A549 (cell line): Measurements from ENCODE around the gene BMERB1. TPM values are rescaled to one million over a fixed set of nuclear protein-coding genes. Genes with fewer than 3 reads are reported as not detected.

Experiments
- ATAC-seq, 2 experiments: fragments of 200-7000 bp in 1 of 2; fragments of >200 bp in 1 of 2; cut with Nextera tagmentation in 1 of 2; cut with Tn5 transposase in 1 of 2; 3 replicates each; pipeline versions ENCODE4 v1.8.0 to v1.9.1; 2018 to 2020; ENCODE audit warnings: mild to moderate bottlenecking in 1 of 2, moderate library complexity in 1 of 2
- CTCF ChIA-PET: fragments of 300-600 bp; sonication (Branson Sonifier 250); formaldehyde crosslinking; extraction: SDS; loops from one replicate; lab custom pipeline; 2021; ENCODE audit warnings: antibody characterized with exemption, inconsistent platforms; lab: Yijun Ruan, JAX
- POLR2A ChIA-PET: fragments of 350-600 bp; formaldehyde crosslinking; extraction: SDS; loops from one replicate; lab custom pipeline; 2021; ENCODE audit warnings: antibody characterized with exemption, inconsistent platforms; lab: Yijun Ruan, JAX
- DNase-seq, 2 experiments: peaks; one replicate each; pipeline versions ENCODE4 v3.0.0 to v3.0.0-alpha.2; 2011 to 2016; ENCODE audit warnings: low read depth in 1 of 2, low spot score in 1 of 2
- FAIRE-seq: peaks from 2 replicates; lab custom pipeline; 2011; peaks lifted over from hg19 to GRCh38; lab: Jason Lieb, UNC
- H3K27ac ChIP-seq, 2 experiments: fragments of >200 bp; sonication (Bioruptor Twin); formaldehyde crosslinking; 3 replicates each; pipeline ENCODE4 v1.5.1; 2016 to 2017
- H3K4me1 ChIP-seq: fragments of >200 bp; sonication (Bioruptor Twin); formaldehyde crosslinking; 3 replicates; pipeline ENCODE4 v1.6.1; 2016
- H3K4me2 ChIP-seq: fragments of >200 bp; sonication (Bioruptor Twin); formaldehyde crosslinking; 3 replicates; pipeline ENCODE4 v1.6.1; 2016
- H3K4me3 ChIP-seq: fragments of >200 bp; sonication (Bioruptor Twin); formaldehyde crosslinking; 3 replicates; pipeline ENCODE4 v1.5.1; 2016
- H3K9me3 ChIP-seq: fragments of >200 bp; sonication (Bioruptor Twin); formaldehyde crosslinking; 3 replicates; pipeline ENCODE4 v1.6.1; 2016
- CBX2 ChIP-seq: fragments of 200-600 bp; sonication (generic); IDR thresholded peaks from 2 replicates; pipeline ENCODE4 v1.6.1; 2016; ENCODE audit warnings: low read depth, mild to moderate bottlenecking, borderline replicate concordance
- CEBPB ChIP-seq, 2 experiments: fragments of >200 bp in 1 of 2; sonication (Bioruptor Twin) in 1 of 2; formaldehyde crosslinking in 1 of 2; IDR thresholded peaks; 2 replicates each; pipeline ENCODE4 v1.6.1; 2012 to 2016
- CHD4 ChIP-seq: fragments of 200-600 bp; sonication (generic); IDR thresholded peaks from 2 replicates; pipeline ENCODE4 v1.6.1; 2016; ENCODE audit warnings: antibody characterized with exemption, mild to moderate bottlenecking, borderline replicate concordance
- EHMT2 ChIP-seq: fragments of 200-600 bp; sonication (generic); IDR thresholded peaks from 2 replicates; pipeline ENCODE4 v1.6.1; 2016; ENCODE audit warnings: antibody characterized with exemption, low read depth, mild to moderate bottlenecking, moderate library complexity
- EP300 ChIP-seq, 2 experiments: fragments of >200 bp; sonication (Bioruptor Twin); formaldehyde crosslinking; IDR thresholded peaks; 2 replicates in 1 of 2; 3 replicates in 1 of 2; pipeline ENCODE4 v1.6.1; 2016 to 2017
- ESRRA ChIP-seq: fragments of 150-350 bp; IDR thresholded peaks from 2 replicates; pipeline ENCODE4 v1.6.1; 2014; ENCODE audit warnings: mild to moderate bottlenecking, low read length, borderline replicate concordance
- FOSL2 ChIP-seq, 2 experiments: fragments of 450-650 bp in 1 of 2; fragments of >200 bp in 1 of 2; sonication (Bioruptor Twin) in 1 of 2; formaldehyde crosslinking; IDR thresholded peaks; 2 replicates each; pipeline versions ENCODE4 v1.5.0 to v1.6.1; 2016 to 2020; ENCODE audit warnings: mild to moderate bottlenecking in 1 of 2, moderate library complexity in 1 of 2
- FOXS1 ChIP-seq: fragments of 250-450 bp; sonication (Bioruptor Pico); IDR thresholded peaks from 2 replicates; pipeline ENCODE4 v1.5.0; 2020; ENCODE audit warnings: mild to moderate bottlenecking, moderate library complexity
- HDAC2 ChIP-seq: fragments of 200-600 bp; sonication (generic); IDR thresholded peaks from 2 replicates; pipeline ENCODE4 v1.6.1; 2016
- HOXB5 ChIP-seq: fragments of 250-450 bp; sonication (Bioruptor Pico); IDR thresholded peaks from 2 replicates; pipeline ENCODE4 v1.5.0; 2020; ENCODE audit warnings: mild to moderate bottlenecking, moderate library complexity
- JUN ChIP-seq, 2 experiments: fragments of >200 bp; sonication (Bioruptor Twin); formaldehyde crosslinking; IDR thresholded peaks; 2 replicates in 1 of 2; 3 replicates in 1 of 2; pipeline ENCODE4 v1.6.1; 2016 to 2017
- JUNB ChIP-seq: fragments of >200 bp; sonication (Bioruptor Twin); formaldehyde crosslinking; IDR thresholded peaks from 2 replicates; pipeline ENCODE4 v1.6.1; 2016
- PHF8 ChIP-seq: fragments of 200-600 bp; sonication (generic); IDR thresholded peaks from 2 replicates; pipeline ENCODE4 v1.6.1; 2016; ENCODE audit warnings: low read depth, mild to moderate bottlenecking, antibody characterized with exemption, moderate library complexity, borderline replicate concordance
- RAD21 ChIP-seq, 2 experiments: fragments of >200 bp in 1 of 2; sonication (Bioruptor Twin) in 1 of 2; formaldehyde crosslinking in 1 of 2; IDR thresholded peaks in 1 of 2; conservative IDR thresholded peaks in 1 of 2; 2 replicates in 1 of 2; 3 replicates in 1 of 2; pipeline ENCODE4 v1.6.1; 2012 to 2018; ENCODE audit warnings: inconsistent platforms in 1 of 2
- RNF2 ChIP-seq: fragments of 200-600 bp; sonication (generic); IDR thresholded peaks from 2 replicates; pipeline ENCODE4 v1.6.1; 2016; ENCODE audit warnings: low read depth, mild to moderate bottlenecking, antibody characterized with exemption, moderate library complexity, borderline replicate concordance
- SREBF2 ChIP-seq: fragments of 450-650 bp; IDR thresholded peaks from 2 replicates; pipeline ENCODE4 v1.6.1; 2014; ENCODE audit warnings: mild to moderate bottlenecking, moderate library complexity
- ZC3H11A ChIP-seq: fragments of 450-650 bp; IDR thresholded peaks from 2 replicates; pipeline ENCODE4 v1.6.1; 2014; ENCODE audit warnings: antibody characterized with exemption, mild to moderate bottlenecking
- WGBS: methylation state at CpG from one replicate; pipeline ENCODE4 v1.1.6; 2017; ENCODE audit errors: missing lambda C conversion rate; 5-methylcytosine and 5-hydroxymethylcytosine counted together
- polyA plus RNA-seq, 4 experiments: library from polyadenylated mRNA; depleted of rRNA in 3 of 4; stranded (reverse); fragments of >200 nt; fragmentation: RNase III in 1 of 4; extraction: RNeasy Plus Mini Kit Qiagen cat#74134 plus additional on column Dnase treatment in 1 of 4; gene quantifications; 2 replicates in 3 of 4; 3 replicates in 1 of 4; pipeline ENCODE4 v1.2.3, GENCODE V29; 2011 to 2017
- TF ChIP-seq, protein P1 (sequence below): fragments of >200 bp; sonication (Bioruptor Twin); formaldehyde crosslinking; IDR thresholded peaks from 3 replicates; pipeline ENCODE4 v1.6.1; 2016
- TF ChIP-seq, protein P2 (sequence below): fragments of >200 bp; sonication (Bioruptor Twin); formaldehyde crosslinking; IDR thresholded peaks from 2 replicates; pipeline ENCODE4 v1.6.1; 2016
- TF ChIP-seq, protein P3 (sequence below): fragments of 450-650 bp; IDR thresholded peaks from 2 replicates; pipeline ENCODE4 v1.6.1; 2014; ENCODE audit warnings: antibody characterized with exemption
- TF ChIP-seq, protein P4 (sequence below): IDR thresholded peaks from 2 replicates; pipeline ENCODE4 v1.6.1; 2012
- TF ChIP-seq, protein P5 (sequence below): fragments of 250-450 bp; sonication (Bioruptor Pico); IDR thresholded peaks from 2 replicates; pipeline ENCODE4 v1.5.0; 2020; ENCODE audit warnings: low read depth, mild to moderate bottlenecking, moderate library complexity

The BMERB1 gene
- polyA plus RNA-seq, 2 of the 4 experiments (the other 2 are of a cell fraction), result 44.7 to 48.9 TPM

DNA sequence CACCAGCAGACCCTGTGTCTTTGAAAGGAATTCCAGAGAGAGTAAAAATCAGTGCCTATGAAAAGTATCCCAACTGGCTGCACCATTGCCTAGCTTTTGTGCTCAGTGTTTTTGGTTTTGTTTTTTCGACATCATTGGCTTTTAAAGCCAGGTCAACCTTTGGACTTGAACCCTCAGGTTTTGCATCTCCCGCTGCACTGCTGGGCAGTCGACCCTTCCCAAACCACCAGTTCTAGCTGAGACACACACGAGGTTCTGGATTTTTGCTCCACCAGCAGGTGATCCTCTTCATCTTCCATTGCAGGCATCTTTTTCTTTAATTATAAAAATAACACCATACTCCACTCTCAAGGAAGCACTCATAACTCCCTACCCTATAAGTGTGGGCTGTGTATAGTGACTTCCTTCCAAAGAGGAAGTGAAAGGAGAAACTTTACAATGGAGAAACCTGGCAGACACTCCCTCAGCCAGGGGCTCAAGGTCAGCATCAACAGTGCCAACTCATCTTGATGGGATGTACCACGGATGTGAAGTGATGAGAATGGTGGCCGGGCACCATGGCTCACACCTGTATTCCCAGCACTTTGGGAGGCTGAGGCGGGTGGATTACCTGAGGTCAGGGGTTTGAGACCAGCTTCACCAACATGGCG is 57.8 kb downstream of the BMERB1 start (continued):
- TF ChIP-seq ZC3H11A, result no peak

DNA sequence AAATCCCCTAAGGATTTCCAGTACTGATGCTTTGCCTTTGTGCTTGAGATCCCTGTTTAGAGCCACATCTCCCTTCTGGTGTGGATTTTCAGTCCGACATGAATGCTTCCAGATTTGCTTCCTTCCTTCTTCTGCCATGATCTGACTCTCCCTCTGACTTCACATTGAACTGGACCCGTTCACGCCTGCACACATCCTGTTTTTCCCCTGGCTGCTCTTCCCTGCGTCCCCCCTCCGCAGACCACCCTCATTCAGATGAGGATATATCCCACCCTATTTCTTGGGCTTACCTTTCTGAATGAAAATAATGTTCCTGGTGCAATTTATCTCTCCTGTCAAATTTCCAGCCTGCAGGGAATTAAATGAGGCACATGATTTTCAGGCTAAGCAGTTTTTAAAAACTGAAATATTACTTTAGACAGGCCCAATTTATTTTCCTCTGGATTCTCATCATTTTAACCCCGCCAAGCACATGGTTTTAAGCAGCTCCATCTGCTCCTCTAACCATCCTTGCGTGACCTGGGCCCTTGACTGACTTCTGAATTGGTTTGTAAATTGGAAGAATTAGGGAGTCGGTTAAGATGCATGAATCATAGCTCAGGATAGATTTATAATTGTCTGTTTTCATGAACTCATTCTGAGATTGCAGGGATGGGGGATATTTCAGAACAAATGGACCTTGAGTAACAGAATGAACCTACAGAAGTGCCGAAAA is 59.2 kb downstream of the BMERB1 start:
- CTCF ChIA-PET, result interaction anchor here (0.6 to 2.3 kb wide), 3 partner anchors 11 to 50 kb away, joined by 3 to 7 read pairs (median 4); no protein-coding TSS in a partner anchor
- Histone ChIP-seq H3K27ac (peak overlapping the region; percentile 89), H3K4me2 (peak overlapping the region; percentile 61), H3K9me3 (no peaks in the 10 kb centered on the region), H3K4me3 (no peak overlapping the region), H3K4me1 (peaks cover 69% of the 10 kb centered on the region)
- WGBS, result 74% methylated on average over 9 of the region's 9 CpGs
- TF ChIP-seq HDAC2, result no peak
- TF ChIP-seq FOSL2 (IDR thresholded peaks at IDR 0.05), result no peak
- TF ChIP-seq FOSL2 (CRISPR knock-in tag; IDR thresholded peaks at IDR 0.05), result no peak
- no peak for TF ChIP-seq CHD4
- TF ChIP-seq, protein P1, sequence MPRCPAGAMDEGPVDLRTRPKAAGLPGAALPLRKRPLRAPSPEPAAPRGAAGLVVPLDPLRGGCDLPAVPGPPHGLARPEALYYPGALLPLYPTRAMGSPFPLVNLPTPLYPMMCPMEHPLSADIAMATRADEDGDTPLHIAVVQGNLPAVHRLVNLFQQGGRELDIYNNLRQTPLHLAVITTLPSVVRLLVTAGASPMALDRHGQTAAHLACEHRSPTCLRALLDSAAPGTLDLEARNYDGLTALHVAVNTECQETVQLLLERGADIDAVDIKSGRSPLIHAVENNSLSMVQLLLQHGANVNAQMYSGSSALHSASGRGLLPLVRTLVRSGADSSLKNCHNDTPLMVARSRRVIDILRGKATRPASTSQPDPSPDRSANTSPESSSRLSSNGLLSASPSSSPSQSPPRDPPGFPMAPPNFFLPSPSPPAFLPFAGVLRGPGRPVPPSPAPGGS, result 0 out of 3 replicates have a peak, but pooled peaks have one; percentile 11
- no peak for TF ChIP-seq CBX2
- DNase-seq (no peak), ATAC-seq (no peak), FAIRE-seq (no peak)
- POLR2A ChIA-PET, result no interaction called here

DNA sequence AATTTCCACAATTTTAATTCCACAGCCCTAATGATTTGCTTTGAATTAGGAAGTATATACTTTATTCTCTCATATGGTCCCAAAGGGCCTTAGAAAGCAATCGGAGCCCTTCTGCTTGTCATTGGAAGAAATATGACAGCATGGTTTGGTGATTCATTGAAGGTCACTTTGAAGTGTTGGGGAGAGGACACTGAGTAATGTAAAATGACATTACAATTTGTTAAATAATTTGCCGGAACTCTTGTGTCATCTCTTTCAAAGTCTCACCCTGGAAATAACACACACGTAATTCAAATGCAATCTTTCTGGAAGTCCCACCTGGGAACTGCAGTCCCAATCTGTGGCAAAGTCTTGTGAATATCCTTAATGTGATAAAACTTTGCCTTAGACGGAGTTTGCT is 59.8 kb downstream of the BMERB1 start:
- WGBS, result 10% methylated on average over 4 of the region's 4 CpGs
- H3K4me3 ChIP-seq, result no peak overlapping the region
- TF ChIP-seq, protein P2, sequence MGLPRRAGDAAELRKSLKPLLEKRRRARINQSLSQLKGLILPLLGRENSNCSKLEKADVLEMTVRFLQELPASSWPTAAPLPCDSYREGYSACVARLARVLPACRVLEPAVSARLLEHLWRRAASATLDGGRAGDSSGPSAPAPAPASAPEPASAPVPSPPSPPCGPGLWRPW, result peak; percentile 55; the same call in 1 of the 2 replicates
- TF ChIP-seq, protein P3, sequence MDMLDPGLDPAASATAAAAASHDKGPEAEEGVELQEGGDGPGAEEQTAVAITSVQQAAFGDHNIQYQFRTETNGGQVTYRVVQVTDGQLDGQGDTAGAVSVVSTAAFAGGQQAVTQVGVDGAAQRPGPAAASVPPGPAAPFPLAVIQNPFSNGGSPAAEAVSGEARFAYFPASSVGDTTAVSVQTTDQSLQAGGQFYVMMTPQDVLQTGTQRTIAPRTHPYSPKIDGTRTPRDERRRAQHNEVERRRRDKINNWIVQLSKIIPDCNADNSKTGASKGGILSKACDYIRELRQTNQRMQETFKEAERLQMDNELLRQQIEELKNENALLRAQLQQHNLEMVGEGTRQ, result no peak
- TF ChIP-seq JUNB, result peak; percentile 80; the same call in 1 of the 2 replicates
- TF ChIP-seq FOXS1, result no peak
- TF ChIP-seq, protein P4, sequence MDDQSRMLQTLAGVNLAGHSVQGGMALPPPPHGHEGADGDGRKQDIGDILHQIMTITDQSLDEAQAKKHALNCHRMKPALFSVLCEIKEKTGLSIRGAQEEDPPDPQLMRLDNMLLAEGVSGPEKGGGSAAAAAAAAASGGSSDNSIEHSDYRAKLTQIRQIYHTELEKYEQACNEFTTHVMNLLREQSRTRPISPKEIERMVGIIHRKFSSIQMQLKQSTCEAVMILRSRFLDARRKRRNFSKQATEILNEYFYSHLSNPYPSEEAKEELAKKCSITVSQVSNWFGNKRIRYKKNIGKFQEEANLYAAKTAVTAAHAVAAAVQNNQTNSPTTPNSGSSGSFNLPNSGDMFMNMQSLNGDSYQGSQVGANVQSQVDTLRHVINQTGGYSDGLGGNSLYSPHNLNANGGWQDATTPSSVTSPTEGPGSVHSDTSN, result no peak
- TF ChIP-seq, protein P5, sequence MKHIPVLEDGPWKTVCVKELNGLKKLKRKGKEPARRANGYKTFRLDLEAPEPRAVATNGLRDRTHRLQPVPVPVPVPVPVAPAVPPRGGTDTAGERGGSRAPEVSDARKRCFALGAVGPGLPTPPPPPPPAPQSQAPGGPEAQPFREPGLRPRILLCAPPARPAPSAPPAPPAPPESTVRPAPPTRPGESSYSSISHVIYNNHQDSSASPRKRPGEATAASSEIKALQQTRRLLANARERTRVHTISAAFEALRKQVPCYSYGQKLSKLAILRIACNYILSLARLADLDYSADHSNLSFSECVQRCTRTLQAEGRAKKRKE (CRISPR knock-in tag), result no peak
- no peak for TF ChIP-seq SREBF2
- TF ChIP-seq ESRRA, result 0 out of 2 replicates have a peak, but pooled peaks have one; percentile 42
- no peak for TF ChIP-seq HOXB5 (CRISPR knock-in tag)
- TF ChIP-seq CEBPB (IDR thresholded peaks at IDR 0.05), result peak in 1 of 2 experiments; percentile 74; a peak in 2 of 4 replicates
- no peak for TF ChIP-seq EHMT2
- TF ChIP-seq FOSL2 (IDR thresholded peaks at IDR 0.05), result peak; percentile 73
- peak; percentile 70 for TF ChIP-seq FOSL2 (CRISPR knock-in tag; IDR thresholded peaks at IDR 0.05)
- peak; percentile 79 to 82; a peak in 3 of 5 replicates for TF ChIP-seq EP300 (IDR thresholded peaks at IDR 0.05)
- TF ChIP-seq RNF2, result no peak
- no peak for TF ChIP-seq PHF8
- TF ChIP-seq, protein P1, result 0 out of 3 replicates have a peak, but pooled peaks have one; percentile 63
- no peak for TF ChIP-seq RAD21 (conservative IDR thresholded peaks at IDR 0.05 in 1 of 2, IDR thresholded peaks at IDR 0.05 in 1 of 2)
- peak; percentile 64 to 77; a peak in 3 of 5 replicates for TF ChIP-seq JUN (IDR thresholded peaks at IDR 0.05)
- H3K9me3 ChIP-seq, result no peaks in the 10 kb centered on the region
- DNase-seq (peak in 1 of 2 experiments; percentile 65), FAIRE-seq (no peak), ATAC-seq (0 out of 6 replicates have a peak, but pooled peaks of 1 of the 2 experiments have one; percentile 33)
- POLR2A ChIA-PET, result no interaction called here
- H3K4me2 ChIP-seq, result peak overlapping the region; percentile 61
- H3K4me1 ChIP-seq, result peaks cover 69% of the 10 kb centered on the region
- H3K27ac ChIP-seq, result peak overlapping the region; percentile 89
- CTCF ChIA-PET, result interaction anchor here (0.6 kb wide), 1 partner anchor 18 kb away, joined by 3 read pairs; no protein-coding TSS in a partner anchor
